Measurements from ENCODE around the gene TEX26.

Gene TEX26

DNA sequence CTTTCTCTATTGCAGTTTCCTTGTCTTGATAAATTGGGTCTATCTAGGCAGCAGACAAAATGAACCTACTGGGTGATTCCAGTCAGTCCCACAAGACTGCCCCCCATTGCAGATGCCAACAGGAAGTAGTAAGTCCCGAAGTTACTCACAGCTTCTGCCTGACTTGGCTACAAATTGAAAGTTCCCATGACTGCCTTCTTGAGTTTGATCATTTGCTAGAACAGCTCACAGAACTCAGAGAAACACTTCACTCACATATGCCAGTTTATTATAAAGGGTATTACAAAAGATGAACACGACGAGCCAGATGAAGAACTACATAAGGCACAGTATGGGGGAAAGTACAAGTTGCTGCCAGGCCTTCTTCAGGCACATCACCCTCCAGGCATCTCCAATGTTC lies 50.0 kb downstream of the TEX26 start:
- DNase-seq = peak; percentile 4

DNA sequence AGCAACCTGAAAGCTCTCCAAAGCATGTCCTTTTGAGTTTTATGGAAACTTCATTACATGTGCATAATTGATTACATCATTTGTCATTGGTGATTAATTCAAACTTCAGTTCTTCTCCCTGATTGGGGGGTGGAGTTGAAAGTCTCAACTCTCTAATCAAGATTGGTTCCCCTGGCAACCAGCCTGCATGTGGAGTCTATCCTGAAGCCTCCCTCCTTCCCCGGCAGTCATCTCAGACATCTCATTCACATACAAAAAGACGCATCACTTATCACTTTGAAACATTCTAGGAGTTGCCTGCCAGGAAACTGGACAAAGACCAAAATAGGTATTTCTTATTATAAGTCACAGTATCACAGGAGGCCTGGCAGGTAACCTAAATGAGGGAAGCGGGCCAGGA lies 50.5 kb downstream of the TEX26 start:
- DNase-seq = no peak

DNA sequence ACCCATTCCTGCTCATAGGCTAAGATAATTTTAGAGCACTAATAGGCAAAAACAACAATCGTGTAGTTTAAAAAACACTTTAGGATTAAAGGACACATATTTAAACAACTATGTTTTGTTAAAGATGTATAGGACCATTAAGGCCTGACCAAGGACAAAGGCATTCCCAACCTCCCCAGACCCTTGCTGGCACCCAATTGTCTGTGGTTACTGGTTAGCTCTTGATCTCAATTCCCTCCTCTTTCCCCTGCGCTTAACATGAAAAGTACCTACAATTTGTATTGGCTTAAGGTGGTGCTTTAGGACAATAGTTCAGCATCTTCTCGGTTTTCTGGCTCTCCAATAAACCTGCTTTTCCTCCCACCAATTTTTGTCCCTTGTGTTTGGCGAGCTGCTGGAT lies 51.0 kb downstream of the TEX26 start:
- DNase-seq = no peak

DNA sequence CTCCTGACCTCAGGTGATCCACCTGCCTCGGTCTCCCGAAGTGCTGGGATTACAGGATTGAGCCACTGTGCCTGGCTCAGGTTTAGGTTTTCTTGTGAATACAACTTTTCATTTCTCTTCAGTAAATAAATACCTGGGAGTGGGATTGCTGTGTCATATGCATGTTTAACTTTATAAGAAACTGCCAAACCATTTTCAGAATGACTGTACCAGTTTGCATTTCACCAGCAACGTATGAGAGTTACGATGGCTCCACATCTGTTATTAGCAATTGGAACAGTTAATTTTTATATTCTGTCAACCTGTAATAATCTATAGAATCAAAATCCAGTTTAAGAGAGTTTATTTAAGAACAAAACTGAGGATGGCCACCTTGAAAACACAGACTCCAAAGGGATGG lies 52.2 kb downstream of the TEX26 start:
- no peak for DNase-seq

DNA sequence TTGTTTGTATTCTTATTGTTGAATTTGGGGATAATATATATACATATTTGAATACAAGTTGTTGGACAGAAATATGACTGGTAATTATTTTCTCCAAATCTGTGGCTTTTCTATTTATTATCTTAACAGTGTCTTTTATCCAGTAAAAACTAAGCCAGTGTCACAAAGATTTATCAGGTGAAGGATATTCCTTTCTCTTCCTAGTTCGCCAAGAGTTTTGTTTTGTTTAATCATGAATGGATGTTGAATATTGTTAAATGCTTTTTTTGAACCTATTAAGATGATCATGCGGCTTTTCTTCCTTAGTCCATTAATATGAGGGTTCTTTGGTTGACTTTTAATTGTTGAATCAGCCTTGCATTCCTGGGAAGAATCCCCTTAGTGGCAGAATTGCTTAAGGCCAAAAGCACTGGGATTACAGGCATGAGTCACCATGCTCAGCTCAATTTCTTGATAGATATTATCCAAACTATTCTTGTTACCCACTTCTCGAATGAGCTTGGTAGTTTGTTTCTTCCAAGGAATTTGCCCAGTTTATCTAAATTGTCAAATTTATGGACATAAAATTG lies 53.3 kb downstream of the TEX26 start:
- no peak for DNase-seq

DNA sequence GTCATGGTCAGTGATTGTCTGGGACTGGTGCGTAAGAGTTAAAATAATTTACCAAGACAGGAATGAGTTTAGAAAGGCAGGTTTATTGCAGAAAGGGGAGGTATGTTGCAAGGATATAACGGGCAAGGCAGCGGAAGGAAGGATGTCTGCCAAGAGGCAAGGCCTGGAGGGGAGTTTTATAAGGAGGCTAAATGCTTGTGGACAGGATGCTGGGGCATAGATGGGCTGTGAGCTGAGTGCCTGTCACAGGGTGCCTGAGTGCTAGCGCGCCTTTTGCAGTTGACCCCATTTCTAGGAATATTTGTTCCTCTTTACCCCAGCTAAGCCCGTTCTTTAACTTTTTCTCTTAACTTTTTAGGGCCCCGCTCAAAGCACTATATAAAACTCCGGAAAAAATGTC lies 58.7 kb downstream of the TEX26 start:
- no peak for DNase-seq

DNA sequence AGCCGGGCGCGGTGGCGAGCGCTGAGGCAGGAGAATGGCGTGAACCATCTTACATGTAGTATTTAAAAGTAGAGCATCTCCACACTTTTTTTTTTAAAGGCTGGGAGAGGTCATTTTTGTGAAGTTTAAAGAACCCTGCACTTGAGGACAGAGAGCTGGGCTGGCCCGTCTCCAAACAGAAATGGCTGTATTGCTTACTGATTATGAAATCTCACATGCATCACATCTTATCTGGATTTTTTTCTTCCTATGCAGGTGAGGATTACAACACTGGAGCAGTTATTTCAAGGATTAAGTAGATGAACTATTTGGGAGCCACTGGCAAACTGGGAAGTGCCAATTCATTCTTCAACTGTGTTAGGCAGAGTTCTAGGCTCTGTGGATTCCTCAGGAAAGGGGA lies 59.5 kb downstream of the TEX26 start:
- DNase-seq = no peak

DNA sequence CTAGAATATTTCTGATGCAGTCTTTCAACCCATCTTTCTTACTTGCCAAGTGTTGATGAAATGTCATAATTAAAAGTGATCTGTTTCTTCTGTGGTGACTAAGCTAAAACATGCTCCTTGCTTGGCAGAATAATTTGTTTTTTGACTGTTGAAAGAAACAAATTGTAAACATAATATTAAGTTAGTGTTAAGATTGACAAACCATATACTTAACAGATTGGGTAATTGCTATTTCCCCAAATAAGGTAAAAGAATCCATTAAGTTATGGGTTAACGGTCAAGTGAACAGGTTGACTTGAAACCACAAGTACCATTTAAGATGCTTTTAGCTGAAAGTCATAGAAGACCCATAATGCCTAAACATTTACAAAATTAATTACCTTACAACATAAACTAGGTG lies 62.9 kb downstream of the TEX26 start:
- no peak for DNase-seq

DNA sequence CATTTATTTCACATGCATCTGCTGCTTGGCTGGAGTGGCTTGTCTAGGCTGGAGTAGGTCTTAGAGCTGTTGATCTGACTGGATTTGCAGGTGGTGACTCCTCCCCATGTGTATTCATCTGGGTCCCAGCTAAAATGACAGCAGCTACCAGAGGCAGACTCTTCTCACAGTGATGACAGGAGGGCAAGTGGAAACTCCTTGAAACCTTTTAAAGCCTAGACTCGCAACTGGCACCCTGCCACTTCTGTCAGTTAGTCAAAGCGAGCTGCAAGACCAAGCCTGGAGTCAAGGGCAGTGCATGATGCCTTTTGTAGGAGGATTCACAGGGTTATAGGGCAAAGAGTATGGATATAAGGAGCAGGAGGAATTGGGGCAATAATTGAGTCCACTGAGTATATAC lies 65.2 kb downstream of the TEX26 start:
- no peak for DNase-seq

DNA sequence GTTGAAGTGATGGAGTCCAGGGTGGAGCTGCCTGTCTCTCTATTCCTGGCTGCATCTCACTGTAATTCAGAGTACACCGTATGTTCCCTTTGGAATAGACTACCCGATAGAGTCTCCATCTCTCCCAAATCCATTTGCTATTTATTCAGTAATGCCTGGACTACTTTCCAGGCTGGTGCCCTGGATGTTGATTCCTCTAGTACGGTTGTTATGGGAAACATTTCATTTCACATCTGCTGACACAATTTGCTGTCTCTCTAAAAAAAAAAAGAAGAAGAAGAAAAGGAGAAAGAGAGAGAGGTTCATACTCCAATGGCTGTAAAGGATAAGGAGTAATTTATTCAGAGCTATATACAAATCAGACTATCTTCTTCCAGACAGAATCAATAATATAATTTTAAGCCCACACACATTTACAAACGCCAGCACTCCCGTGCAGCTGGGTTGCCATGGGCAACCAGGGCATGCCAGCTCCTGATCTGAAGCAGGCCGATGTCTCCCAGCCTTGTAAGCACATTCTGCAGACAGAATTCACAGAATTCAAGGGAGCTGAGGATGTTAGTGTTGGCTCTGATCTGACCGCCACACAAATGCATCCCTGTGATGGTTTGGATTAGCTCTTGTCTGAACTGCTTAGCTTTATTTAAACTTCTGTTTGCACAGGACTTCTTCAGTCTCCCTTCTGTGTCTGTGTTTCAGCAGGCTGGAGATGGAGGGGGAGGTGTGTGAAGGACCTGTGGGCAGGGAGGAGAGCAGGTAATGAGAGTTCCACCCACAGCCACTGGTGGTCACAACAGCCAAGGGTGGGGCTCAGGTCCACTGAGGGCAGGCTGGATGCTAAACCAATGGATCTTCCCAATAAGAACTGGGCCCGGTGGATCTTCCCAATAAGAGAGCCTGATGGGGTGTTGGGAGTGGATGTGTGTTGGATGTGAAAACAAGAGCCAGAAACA lies 66.0 kb downstream of the TEX26 start:
- DNase-seq = no peak

DNA sequence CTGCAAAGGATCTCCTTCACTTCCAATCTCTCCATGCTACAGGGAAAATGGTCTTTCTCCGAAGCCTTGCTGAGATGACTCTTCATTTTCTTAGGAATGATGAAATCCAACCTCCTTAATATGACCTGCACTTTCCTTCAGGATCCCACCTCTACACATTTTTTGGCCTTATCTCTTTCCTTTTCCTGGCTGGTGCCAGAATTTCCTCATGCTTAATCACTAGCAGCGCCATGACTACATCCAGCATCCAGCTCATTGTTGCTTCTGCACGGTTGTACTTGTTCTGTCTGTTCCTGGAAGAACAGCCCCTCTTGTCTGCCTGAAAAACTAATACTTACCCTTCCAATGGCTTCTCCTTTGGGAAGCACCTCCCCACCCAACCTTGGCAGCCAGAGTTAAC lies 68.4 kb downstream of the TEX26 start:
- no peak for DNase-seq

DNA sequence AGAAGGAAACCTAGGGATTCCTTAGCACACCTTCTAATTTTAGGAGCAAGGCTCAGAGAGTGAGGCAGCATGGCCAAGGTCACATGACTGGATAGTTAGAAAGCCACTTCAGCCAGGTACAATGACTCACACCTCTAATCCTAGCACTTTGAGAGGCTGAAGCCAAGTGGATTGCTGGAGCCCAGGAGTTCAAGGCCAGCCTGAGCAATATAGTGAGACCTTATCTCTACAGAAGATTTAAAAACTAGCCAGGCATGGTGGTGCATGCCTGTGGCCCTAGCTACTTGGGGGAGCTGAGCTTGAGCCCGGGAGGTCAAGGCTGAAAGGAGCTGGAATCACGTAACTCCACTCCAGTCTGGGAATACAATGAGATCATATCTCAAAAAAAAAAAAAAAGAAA lies 69.2 kb downstream of the TEX26 start:
- no peak for DNase-seq

DNA sequence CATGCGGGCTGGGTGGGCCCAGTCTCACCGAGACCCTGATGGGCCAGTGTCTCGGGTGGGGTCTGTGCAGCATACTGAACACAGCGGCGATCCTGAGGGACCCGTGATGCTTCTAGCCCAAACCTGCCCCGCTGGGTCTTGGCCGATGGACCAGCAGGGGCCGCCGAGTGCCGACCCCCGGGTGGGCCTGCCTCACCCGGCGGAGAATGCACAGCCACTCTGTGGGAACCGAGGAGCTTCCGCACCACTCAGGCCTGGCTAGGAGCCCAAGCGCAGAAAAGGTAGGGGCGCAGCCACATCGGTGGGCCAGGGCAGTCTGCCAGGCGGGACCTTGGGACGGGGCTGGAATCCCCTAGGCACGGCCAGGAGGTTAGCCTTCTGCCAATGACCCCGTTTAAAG lies 72.6 kb downstream of the TEX26 start:
- no peak for DNase-seq

DNA sequence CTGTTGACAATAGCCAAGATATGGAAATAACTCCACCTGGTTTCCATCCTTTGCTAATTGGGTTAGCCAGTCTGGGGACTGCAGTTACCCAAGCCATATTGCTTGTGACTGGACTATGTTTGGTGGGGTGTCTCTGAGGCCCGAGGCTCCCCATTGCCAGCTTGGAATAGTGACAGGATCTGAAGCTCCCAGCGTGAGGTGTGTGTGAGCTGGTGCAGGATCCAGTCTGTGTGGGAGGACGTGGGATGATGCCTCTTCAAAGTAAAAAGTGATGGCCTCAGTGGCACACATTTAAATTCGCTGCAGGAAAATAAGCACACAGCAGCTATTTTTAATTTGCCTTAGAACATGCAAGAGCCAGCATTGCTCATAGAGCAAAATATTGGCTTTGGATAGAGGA lies 75.0 kb downstream of the TEX26 start:
- DNase-seq = peak; percentile 75

DNA sequence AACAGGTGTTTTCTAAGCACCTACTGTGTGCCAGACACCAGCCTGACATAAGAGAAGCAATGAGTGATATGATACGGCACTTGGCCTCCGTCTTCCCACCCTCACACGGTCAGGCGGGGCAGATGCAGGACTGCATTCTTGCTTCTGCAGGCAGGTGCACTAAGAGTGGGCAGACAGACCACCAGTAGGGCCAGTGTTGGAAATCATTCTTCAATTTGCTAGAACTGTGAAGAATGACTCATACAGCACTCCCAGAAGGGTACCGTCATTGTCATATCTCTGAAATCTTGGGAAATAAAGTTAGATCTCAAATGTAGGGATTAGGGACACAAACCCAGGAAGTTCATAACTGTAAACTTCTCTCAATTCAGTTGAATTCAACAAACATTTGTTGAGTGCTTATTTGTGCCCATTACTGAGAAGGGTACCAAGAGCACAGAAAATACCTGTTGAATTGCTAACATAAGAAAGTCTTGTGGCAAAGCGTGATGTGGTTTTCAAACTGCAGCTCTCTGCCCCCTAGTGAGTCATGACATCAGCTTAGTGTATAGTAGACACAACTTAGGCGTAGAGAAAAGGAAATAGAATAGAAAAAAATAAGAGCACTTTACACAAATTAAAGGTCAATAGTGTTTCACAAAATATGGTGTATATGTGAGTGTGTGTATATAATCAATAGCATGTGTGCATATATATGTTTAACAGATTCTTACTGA lies 76.1 kb downstream of the TEX26 start:
- DNase-seq = peak; percentile 63

DNA sequence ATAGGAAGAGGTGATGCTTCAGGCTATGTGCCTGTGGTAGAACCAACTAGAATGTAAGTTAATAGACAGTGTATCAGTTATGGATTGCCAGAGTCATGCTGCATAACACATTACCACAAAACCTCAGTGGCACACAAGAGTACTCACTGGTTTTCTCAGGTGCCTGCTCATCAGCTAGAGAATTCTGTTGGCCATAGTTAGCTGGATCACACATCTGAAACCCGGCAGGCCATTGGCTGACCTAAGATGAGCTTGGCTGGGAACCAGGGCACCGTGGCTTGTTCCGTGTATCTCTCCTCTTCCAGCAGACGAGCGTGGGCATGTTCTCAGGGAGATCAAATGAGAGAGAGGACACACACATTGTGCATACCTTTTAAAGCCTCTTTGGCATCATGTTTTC lies 76.7 kb downstream of the TEX26 start:
- no peak for DNase-seq

DNA sequence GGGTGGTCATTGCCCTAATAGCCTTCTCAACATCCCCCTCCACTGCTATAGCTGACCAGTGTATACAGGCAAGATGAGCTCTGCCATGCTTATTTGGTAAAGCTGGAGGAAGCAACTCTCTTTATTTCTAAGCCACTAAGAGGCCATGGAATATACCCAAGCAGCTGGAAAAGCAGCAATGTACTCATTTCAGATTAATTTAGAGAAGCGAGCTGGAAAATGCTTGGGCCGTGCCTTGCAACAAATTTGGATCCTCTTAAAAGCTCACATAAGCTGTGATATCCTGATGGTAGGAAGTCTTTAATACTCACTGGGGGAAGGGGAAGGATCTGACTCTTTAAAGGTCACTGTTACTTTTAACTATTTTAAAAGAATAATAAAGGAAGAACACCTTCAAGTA lies 77.8 kb downstream of the TEX26 start:
- no peak for DNase-seq

DNA sequence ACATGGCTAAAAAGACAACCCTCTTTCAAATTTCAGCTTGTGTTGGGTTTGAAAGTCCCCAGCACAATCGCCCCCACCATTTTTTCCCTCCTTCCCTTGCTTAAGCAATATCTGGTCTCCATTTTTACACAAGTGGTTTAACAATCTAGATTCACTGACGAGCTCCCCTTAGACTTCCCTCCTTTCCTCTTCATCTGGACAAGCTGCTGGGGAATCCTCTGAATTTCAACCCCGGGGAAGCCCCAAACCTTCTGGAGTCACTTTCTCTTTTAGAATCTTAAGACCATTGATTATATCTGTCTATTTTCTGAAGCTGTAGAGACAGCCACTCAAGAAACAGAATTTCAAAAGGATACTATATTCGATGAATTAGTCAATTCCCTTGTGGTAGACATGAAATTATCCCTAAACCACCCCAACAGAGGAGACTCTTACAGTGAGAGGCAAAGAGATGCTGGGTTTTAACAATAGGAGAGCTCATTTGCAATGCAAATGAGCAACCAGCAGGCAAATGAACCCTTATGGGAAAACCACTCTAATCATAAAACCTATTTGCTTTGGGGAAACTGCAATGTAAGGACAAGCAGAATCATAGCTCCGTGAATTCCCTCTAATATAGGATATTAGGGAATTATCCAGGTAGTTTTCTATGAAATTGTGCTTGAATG lies 78.9 kb downstream of the TEX26 start:
- no peak for DNase-seq

DNA sequence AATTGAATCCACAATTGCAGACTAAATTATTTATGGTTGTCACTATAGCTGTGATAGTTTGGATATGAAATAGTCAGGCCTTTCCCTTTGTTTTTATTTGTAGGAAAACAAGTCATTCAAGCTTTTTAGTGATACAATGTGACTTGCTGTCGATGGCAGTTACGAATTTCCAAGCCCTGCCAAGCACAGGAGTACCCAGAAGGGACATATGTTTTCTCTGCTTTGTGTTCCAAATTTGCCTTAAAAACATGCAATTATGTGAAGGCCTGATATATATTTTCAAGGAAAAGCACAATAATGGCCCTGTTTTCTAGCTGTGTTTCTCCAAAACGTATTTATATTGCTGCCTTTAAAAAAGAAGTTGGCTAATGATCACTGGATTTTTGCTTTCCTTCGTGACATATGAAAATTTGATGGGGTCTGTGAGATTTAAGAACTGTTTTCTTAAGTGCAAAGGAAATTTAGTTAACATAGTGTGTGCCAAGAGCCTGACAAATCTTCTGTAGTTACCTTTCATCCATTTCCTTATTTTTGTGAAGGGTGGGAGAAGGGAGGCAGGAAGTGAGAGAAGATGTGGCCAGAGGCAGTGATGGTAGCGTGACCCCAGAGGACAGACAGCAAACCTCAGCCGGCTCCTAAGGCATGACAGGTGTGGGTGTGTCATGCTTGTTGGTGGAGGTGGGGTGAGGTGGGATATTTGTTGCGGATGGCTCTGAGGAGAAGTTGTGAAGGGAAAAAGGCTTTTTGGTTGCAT lies 79.6 kb downstream of the TEX26 start:
- peak; percentile 79 for DNase-seq

DNA sequence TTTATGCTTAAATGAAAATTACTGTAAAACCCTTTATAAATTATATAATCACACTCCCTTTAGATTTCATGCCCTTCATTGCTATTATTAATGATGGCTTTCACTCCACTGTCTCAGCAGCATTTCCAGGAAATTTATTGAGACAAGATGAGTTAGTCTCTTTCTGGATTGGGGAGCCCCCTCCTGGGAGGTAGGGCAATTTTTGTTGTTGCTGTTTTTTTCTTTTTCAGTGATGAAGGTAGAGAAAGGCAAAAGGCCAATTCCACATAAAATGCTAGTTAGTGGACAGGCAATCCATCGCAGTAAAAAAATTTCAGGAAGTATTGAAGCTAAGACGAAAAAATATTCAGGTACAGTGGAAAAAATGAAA lies 80.2 kb downstream of the TEX26 start:
- DNase-seq = peak; percentile 26

DNA sequence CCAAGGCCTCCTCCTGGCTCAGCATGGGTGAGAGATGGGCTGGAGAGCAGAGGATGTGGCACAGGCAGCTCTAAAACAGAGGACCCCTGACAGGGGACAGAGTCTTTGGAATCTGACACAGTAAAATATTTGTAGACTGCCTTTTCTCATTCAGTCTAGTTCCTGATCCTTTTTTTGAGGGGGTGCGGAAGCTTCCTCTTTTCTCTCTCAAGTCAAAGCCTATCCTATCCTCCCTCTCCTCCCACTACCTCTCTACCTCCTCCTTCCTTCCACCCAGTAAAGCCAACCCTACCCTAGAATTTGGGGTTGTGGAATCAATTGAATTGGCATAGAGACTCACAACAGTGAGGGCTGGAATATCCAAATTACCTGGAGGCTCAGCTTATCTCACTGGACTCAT lies 82.0 kb downstream of the TEX26 start:
- peak; percentile 73 for DNase-seq

DNA sequence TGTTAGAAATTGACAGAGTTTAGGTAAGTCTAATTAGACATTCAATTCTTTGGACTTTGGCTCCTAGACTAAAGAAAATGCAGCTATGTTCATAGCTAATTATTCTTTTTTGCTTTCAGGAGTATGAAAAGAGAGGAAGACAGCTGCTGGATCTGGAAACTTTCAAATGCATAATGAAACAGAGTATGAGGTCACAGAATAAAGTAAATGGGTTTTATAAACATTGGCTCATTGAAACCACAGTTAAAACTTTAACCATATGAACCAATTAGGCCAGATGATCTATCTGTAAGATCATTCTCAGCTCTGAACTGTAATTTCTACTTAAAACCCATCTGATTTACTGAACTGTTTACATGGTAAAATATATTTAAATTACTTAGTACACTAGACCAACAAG lies 82.7 kb downstream of the TEX26 start:
- no peak for DNase-seq
